GM18868 (cell line): ENCODE measurements around the gene ELF1.

Source experiments
- ATAC-seq: cut with Tn5 transposase; IDR thresholded peaks from one replicate; pipeline ENCODE4 v1.9.1; 2021; ENCODE audit warnings: mild to moderate bottlenecking, moderate library complexity; ENCODE audit not compliant: unreplicated experiment

The ELF1 gene

DNA sequence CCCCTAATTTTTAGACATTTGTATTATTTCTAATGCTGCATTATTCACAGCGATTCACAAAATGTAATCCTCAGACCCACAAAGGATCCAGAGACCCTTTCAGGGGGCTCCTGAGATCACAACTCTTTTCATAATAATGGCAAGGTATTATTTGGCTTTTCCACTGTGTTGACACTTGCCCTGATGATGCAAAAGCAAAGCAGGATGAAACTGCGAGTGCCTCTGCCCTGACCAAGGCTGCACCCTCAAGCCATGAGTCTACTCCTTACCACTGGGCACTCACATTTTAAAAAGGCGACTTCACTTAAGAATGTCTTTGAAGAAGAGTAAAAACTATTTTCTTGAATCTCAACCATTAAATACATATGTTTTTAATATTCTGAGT is 11.4 kb downstream of the ELF1 start:
- ATAC-seq = no peak

DNA sequence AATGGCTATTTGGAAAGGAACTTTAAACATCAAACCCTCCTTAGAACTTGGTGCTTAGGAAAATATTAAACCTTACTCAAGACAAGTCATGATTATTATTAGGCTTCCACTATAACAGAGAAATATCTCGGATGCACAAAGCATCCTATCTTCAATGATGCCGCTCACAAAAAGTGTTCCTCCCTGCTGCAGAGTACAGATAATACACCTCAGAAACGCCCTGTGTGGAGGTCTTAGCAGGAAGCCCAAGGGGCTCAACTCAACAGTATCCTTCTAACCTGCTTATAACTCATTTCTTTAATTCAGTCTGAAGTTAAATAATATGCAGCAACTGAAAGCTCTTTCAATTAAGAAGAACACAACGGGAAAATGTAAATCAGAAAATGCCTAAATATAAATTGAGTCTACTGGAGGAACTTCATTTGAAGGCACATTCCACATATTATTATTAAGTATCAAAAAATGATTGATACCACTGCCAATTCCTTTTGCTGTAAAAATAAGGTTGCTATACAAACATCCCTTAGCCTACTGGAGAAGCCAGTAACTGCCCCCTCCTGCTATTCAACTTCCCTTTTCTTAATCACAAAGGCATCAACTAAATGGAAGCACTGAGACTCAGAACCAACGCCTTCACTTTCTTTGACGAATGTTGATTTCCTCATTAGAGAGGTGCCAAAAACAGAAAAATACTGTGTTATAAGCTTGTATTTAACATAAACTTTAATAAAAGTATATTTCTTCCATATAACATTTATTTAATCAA is 12.0 kb downstream of the ELF1 start:
- peak; percentile 32 for ATAC-seq

DNA sequence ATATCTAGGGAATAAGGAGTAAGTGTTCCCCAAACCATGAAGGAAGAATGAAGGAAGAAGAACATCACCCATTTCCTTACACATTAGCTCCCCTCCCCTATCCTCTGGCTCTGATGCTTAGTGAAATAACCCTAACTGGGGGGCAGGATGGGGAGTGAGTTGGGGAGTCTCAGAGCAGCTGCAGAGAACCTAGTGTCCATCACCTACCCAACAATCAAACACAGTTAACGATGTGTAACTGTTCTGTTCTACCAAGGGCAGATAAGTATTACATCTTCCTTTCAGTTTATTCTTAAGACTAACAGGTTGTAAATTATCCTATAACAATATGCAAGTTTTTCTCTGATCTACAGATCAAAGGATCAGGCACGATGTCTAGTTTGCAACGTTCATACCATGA is 12.8 kb downstream of the ELF1 start:
- ATAC-seq = no peak

DNA sequence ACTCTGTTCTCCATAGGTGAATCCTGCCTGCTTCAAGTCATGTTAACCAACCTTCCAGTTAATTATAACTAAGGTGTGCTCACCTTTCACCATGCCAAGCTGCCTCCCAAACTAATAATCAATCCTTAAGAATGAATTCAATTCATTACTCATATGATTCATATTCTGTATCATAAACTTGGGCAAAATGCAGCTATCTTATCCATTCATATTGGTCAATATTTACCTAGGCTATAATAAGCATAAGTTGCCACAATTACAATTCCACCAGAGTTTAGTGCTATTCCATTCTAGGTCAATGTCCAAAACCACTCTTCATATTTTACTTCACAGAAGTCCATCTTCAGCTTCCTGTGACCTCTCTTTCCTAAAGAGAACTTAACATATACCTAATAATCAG is 13.4 kb downstream of the ELF1 start:
- ATAC-seq = no peak

DNA sequence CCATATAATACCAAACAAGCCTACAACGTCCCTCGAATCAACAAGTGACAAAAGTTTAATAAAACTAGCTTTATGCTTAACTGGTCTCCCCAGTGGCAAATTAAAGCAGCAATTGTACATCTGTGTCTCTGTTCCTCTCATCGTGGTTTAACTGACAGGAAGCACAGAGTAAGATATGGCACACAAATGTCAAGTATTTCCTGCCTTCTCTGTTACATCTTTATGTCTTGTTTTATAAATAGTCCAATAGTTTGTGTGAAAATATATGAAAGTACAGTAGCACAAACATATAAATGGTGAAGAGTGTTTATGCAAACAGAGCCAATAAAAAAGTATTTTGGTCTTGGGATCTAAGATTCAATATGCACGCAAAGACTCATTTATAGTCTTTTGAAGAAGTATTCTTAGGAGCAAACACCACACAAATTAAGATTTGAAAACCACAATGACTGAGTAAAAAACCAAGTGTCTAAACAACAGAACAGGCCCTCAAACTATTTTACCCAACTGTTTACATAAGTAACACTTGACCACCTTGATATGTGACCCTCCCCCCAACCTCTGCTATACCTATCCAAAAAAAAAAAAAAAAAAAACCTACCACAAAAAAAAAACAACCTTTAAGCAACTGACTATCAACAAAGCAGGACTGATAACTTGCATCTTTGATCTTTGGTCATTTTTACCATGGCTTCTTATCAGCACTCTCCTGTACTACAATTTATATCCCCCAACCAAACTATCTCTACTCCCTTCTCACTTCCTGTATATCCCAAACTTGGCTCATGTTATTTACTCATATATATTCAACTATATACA is 14.0 kb downstream of the ELF1 start:
- peak; percentile 73 for ATAC-seq

DNA sequence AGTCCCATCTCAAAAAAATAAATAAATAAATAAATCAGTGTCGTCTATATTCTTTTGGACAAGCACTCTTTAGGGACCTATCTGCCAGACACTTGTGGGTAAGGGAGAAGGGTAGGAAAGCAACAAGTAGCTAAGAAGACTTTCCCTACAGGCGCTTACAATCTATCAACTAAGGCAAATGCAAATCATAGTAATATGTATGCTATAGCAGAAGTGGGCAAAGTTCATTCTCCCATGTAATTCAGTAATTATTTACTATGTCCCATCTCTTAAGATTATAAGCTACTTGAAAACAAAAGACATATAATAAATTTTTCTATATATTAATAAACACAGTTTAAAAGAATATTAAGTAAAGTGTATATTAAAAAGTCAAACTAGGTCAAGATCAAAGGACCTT is 16.5 kb downstream of the ELF1 start:
- ATAC-seq = no peak

DNA sequence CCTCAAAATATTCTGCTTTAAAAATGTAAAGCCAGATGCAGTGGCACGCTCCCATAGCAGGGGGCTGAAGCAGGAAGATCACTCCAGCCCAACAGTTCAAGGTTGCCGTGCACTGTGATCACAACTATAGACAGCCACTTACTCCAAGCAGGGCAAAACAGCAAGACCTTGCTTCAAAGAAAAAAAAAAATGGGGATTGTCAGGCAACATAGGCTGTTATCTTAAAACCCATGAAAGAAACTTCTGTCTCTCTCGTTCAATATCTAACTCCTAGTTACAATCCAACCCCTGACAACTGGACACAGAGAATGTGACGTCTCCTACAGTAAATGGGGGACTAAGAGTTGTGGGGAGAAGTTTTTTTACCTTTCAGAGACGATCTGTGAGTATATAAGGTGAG is 17.4 kb downstream of the ELF1 start:
- no peak for ATAC-seq

DNA sequence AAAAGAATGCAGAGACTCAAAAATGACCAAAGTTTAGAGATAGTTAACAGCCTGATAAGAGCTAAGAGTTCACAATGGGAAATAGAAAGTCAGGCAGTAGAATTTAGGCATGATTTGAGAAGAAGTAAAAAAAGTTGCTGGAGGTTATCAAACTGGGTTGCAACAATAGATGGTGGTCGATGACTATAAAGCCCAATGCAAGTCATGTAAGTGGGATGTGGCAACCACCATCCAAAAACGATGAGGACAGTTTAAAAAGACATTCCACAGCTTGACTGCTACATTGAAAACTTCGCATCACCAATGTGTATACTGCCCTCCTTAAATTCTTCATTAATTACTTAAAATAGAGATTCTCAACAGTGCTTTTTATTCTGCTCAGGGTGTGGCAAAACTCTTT is 19.7 kb downstream of the ELF1 start:
- no peak for ATAC-seq

DNA sequence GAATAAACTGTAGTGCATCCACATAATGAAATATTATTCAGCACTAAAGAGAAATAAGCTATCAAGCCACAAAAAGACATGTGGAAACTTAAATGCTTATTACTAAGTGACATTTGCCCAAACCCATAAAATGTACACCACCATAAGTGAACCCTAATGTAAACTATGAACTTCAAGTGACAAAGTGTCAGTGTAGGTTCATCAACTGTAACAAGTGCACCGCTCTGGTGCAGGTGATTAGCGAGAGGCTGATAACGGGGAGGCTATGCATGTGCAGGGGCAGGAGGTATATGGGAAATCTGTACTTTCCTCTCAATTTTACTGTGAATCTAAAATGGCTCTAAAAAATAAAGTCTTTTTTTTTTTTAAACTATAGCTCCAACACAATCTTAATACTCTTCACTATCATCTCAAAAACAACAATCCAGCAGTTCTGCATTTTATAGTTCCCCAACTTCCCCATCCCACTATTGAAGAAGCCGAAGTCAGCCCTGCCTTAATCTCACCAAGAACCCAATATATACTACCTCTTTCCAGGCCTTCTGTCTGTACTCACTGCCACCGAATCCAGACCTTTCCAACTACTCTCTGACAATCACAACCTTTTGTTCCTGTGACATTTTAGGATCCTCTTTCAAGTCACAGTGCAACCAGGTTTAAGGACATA is 22.6 kb downstream of the ELF1 start:
- ATAC-seq = no peak

DNA sequence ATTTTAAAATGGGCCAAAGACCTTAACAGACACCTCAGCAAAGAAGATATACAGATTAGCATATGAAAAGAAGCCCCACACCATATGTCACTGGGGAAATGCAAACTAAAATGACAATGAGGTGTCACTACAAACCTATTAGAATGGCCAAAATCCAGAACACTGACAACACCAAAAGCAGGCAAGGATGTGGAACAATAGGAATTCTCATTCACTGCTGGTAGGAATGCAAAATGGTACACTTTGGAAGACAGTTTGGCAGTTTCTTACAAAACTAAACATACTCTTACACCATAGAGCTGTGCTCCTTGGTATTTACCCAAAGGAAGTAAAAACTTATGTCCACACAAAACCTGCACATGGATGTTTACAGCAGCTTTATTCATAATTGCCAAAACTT is 23.1 kb downstream of the ELF1 start:
- no peak for ATAC-seq

DNA sequence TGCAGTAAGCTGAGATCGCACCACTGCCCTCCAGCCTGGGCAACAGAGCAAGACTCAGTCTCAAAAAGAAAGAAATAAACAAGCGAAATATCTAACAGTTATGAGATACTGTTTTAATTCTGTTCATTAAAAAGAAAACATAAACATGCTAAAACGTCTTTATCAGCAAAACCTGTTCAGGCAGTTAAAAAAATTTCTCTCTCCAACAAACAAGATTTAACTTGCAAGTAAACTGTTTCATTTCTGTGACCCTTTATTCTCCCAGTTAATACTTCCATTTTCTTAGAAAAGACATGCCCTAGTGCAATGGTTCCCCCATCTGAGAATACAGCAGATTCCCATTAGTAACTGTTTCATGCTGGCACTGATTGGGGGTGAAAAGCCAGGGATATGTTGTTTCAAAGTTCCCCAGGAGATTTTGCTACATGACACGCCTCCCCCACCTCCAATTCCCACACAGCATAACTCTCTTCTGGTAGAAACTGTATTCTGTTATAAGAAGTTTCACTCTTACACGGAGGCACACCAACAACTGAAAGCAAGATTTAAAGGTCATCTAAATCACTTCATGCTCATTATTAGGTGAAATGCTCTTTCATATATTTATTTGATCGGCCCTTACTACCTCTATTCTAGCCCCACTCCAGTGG is 24.4 kb downstream of the ELF1 start:
- ATAC-seq = peak; percentile 89

DNA sequence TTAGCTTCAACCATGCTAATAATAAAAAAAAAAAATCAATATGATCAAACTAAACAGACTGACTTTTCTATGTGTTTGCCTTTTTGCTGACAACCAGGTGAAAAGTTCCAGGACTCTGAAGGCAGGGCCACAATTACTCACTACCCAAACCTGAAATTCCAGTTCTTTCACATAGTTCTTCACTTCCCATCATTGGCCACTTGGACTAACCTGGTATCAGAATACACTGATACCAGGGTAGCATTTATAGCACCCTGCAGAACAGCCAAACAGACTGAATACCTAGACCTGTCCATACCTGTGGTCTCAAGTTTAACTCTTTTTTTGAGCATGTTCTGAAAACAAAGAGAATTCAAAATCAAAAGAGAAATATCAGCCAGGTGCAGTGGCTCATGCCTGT is 25.1 kb downstream of the ELF1 start:
- ATAC-seq = no peak

DNA sequence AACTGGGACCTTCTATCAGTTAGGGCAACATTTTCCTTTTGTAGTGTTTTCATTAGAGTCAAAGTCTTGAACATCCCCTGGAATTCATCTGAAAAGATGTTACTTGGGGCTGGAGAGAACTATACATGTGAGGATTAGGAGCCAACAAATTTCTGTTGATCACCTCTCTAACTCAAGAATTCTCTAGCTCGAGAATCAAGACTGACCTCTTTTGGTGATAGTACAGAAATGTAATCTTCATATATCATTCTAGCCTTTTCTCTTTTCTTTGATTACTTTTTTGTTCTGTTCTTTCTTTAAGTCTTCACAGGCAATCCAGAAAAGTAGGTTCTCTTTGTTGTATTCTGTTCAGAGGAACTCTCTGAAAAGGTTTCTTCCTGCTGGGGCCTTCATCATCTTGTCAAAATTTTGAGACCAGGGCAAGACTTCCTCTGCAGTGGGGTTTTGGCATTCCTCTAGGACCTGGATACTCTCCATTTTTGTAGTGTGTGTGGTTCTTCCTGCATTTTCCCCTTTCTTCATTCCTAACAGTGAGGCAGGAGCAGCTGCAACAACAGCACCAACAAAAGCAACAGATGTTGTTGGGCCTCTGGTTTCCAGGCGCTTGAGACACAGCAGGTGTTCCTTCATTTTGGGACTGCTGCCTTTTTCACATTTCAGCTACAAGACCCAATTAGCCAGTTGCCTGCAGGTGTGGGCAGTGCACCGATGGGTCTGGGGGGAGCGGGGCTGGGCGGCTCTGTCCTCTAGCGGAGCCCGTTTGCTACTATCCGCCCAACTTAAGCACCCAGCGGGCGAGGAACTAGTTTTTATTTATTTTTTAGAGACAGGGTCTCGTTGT is 26.2 kb downstream of the ELF1 start:
- no peak for ATAC-seq

DNA sequence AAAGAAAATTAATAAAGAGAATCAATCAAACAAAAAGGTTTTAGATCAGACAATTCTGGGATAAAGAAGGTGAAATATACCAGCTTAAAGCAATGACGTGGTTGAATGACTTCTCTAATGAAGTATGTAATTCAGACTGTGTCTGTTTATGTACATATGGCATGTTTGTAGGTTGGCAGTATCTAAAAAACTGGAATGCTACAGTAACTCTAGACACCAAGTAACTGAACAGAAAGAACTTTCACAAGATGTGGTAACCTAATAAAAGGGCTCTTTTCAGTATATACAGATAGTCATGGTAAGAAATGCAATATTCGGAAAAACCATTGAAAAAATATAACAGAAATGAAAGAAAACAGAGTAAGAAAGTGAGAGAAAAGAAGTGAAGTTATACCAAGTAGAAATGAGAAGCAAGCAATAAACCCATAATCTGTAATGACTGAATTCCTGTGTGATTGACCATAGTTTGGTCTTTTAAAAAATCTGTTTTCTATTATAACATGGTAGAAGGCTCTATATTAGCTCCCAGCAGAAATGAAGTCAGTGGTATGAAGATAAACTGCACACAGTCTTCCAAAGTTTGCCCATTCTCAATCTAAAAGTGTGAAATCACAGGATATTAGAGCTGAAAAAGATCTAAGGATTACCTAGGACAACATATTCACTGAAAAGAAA is 31.4 kb downstream of the ELF1 start:
- no peak for ATAC-seq

DNA sequence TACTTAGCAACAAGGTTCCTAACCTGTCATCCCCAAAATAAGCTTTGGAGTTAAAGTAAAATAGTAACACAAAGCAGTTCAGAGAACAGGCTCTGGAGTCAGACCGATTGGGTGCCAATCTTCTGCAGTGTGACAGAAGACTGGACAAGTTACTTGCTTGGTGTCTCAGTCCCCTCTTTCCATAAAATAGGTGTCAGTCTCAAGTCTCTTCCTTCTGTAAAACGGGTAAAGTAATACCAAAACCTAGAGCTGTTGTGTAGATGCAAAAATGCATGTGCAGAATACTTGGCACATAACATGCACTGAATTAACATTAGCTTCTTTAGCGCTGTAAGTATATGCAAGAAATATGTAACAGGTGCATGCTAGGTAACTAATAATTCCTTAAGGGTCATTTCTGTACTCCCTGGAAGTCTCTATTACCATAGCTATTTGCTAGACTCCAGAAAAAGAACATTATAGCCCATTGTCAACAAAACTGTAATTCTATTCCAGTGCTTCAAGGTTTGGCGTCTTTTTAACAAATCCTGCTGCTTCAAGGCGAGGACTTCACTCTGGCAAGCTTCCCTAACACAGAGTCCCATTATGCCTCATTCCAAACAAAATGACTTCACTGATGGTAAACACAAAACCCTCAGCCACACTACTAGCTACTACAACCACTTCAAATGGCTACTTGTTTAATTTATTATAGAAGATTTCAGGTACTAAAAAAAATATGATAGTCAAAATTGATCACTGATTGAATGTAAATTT is 32.8 kb downstream of the ELF1 start:
- ATAC-seq = no peak

DNA sequence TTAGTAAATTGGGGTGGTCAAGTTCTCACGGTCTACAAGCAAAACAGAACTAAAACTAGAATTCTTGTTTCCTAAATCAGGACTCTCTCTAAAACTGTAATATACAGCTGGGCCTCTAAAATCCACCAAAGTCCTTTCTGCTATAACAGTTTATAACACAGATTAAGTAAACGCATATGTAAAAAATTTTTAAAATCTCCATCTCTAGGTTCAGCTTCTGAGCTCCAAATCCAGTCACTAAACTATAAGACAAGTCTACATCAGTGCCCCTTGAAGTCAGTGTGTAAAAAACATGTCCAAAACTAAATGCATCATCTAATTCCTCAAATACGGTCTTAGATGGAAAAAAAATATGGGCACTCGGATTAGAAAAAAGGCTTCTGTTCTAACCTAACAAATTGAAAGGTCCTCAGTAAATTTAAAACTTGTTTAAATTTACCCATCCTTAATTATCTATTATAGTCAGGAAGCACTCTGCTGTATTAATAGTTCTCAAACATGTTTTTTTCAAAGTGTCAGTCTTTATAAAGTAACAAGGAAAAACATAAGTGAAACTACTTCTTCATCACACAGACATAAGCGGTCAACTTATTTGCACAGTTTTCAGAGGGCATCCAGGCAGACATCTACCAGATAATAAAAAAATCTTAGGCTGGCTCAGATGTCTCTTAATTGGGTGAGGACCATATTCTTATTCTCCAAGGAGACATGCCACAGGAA is 33.6 kb downstream of the ELF1 start:
- ATAC-seq = no peak

DNA sequence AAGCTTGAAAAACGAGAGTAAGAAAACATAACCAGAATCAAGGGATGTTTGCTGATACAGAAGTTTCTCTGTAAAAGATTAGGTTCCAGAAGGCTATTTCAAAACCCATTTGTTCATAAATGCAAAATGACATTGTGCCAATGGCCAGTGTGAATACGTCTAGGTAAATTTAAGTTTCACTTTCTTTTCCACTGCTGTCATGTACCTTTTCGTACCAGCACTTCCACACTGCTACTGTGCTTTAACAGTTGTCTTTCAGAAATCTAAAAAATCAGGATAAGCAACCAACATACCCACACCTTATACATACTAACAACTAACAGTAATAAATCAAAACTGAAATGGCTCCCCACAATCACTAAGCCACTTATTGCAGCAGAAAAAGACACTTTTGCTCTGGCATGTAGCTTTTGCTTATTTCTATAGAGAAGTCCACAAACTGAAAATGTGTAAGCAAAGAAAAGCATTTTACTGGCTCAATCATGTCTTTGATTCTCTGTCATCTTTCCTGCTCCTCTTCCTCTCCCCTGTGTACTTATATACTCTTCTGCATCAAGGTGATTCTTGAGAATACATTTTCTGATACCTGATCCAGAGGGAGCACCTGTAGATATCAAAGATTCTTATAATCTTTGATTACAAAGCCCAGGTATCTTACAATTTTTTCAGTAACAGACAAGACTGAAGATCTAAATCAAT is 34.3 kb downstream of the ELF1 start:
- ATAC-seq = peak; percentile 50
